ENCODE measurements around the gene RNPS1. TPM values are rescaled to one million over a fixed set of nuclear protein-coding genes. Genes with fewer than 3 reads are reported as not detected.
"Not testable (repeated sequence)": the region's sequence is repeated elsewhere in the genome, so short reads cannot be mapped to it uniquely, and the experiment has no call there.

RNPS1 gene
- total and polyA plus RNA-seq, 9 of the 15 experiments (the other 6 are each of a cell fraction or from before 2014, with no cell fraction given), result 44.9 to 338 (median 202) TPM

- no peaks in the 10 kb centered on the region for H3K27me3 ChIP-seq (ENCODE audit: control insufficient read depth in 2 of 2, insufficient read depth in 2 of 2, low read length in 2 of 2)
- 66% methylated on average over 11 of the region's 11 CpGs for WGBS (ENCODE audit: insufficient coverage, low coverage, missing lambda C conversion rate)
- in situ Hi-C loops (cut with MboI) (no loop called here), intact Hi-C loops (cut with micrococcal nuclease) (no loop called here)
- H3K9ac ChIP-seq (ENCODE audit: insufficient read depth in 1 of 2, low read depth in 2 of 2, low read length in 2 of 2), result peak overlapping the region in 1 of 2 experiments; percentile 68; a peak in 1 of 4 replicates
- H3K36me3 ChIP-seq (ENCODE audit: control insufficient read depth, insufficient read depth, low read length), result peaks cover 73% of the 10 kb centered on the region; the same call in 2 of the 3 replicates
- H3K79me2 ChIP-seq (ENCODE audit: control insufficient read depth, insufficient read depth, low read length), result peaks cover 11% of the 10 kb centered on the region
- ATAC-seq, result peak; percentile 5; the same call in 1 of the 3 replicates
- no peak overlapping the region for H3K4me3 ChIP-seq
- CTCF ChIA-PET (ENCODE audit: low intra/inter-chr PET ratio), result no interaction called here
- POLR2A ChIA-PET, result interaction anchor here (0.6 to 6.6 kb wide), 3 partner anchors 9 to 18 kb away, joined by 4 to 39 read pairs (median 19); partner anchors contain the start of gene ECI1
- BruUV-seq (replicated peaks), result no TSS peak
- H2AFZ ChIP-seq (ENCODE audit: low read depth, low read length), result no peak overlapping the region
- no peak for FAIRE-seq
- H3K4me2 ChIP-seq (ENCODE audit: insufficient read depth, low read length), result no peak overlapping the region
- H3K9me3 ChIP-seq (replicated peaks; ENCODE audit: control insufficient read depth, insufficient read depth, low read depth, low read length), result no peaks in the 10 kb centered on the region
- peaks cover 0 to 51% of the 10 kb centered on the region in 2 experiments; a peak in 2 of 5 replicates for H3K4me1 ChIP-seq (replicated peaks in 1 of 2; ENCODE audit: control insufficient read depth in 2 of 2, insufficient read depth in 2 of 2, low read length in 2 of 2)
- DNase-seq (ENCODE audit: extremely low read depth in 1 of 4, low spot score in 3 of 4), result peak in 1 of 4 experiments; percentile 21
- H4K20me1 ChIP-seq (replicated peaks; ENCODE audit: control insufficient read depth, insufficient read depth, low read length), result no peaks in the 10 kb centered on the region
- no peak overlapping the region for H3K27ac ChIP-seq (ENCODE audit: extremely low read depth, low read depth, low read length)
- H3K9me1 ChIP-seq (ENCODE audit: control insufficient read depth, insufficient read depth, low read length), result no peaks in the 10 kb centered on the region
- TF ChIP-seq SPI1 (IDR thresholded peaks at IDR 0.05; ENCODE audit: borderline replicate concordance, low read depth, low read length) (peak; percentile 73), JUN (IDR thresholded peaks at IDR 0.05; ENCODE audit: borderline replicate concordance, low read depth, low read length) (no peak), JUN (CRISPR knock-in tag; IDR thresholded peaks at IDR 0.05; ENCODE audit: borderline replicate concordance) (no peak), POLR2A (conservative IDR thresholded peaks at IDR 0.05) (0 out of 2 replicates have a peak, but pooled peaks have one; percentile 23), KLF13 (tag; IDR thresholded peaks at IDR 0.05; ENCODE audit: borderline replicate concordance, low read depth) (peak; percentile 79; the same call in 1 of the 2 replicates)
These were observed 25.3 kb downstream of the RNPS1 start for GRCh38 chr16:2242598-2242997.

GRCh38 chr16:2240331-2240730 is 27.6 kb downstream of the RNPS1 start:
- CTCF ChIA-PET (ENCODE audit: low intra/inter-chr PET ratio); H3K9me1 ChIP-seq (ENCODE audit: control insufficient read depth, insufficient read depth, low read length); DNase-seq (ENCODE audit: extremely low read depth in 1 of 4, low spot score in 3 of 4); H3K27me3 ChIP-seq (ENCODE audit: control insufficient read depth in 2 of 2, insufficient read depth in 2 of 2, low read length in 2 of 2); H4K20me1 ChIP-seq (replicated peaks; ENCODE audit: control insufficient read depth, insufficient read depth, low read length); intact Hi-C loops (cut with micrococcal nuclease); FAIRE-seq; H3K9me3 ChIP-seq (replicated peaks; ENCODE audit: control insufficient read depth, insufficient read depth, low read depth, low read length); in situ Hi-C loops (cut with MboI); H3K9ac ChIP-seq (ENCODE audit: insufficient read depth in 1 of 2, low read depth in 2 of 2, low read length in 2 of 2); H3K4me3 ChIP-seq; H3K27ac ChIP-seq (ENCODE audit: extremely low read depth, low read depth, low read length); ATAC-seq; H3K79me2 ChIP-seq (ENCODE audit: control insufficient read depth, insufficient read depth, low read length); H2AFZ ChIP-seq (ENCODE audit: low read depth, low read length); H3K4me2 ChIP-seq (ENCODE audit: insufficient read depth, low read length): not testable (repeated sequence)
- POLR2A ChIA-PET, result interaction anchor here (1.7 to 6.6 kb wide), 3 partner anchors 8 to 18 kb away, joined by 5 to 39 read pairs (median 19); partner anchors contain the start of gene ECI1
- TF ChIP-seq POLR2B (IDR thresholded peaks at IDR 0.05; ENCODE audit: low read depth, partially characterized antibody) (peak; percentile 12), POLR2A (conservative IDR thresholded peaks at IDR 0.05) (peak; percentile 59), SUPT5H (IDR thresholded peaks at IDR 0.05) (peak; percentile 46)
- H3K4me1 ChIP-seq (replicated peaks in 1 of 2; ENCODE audit: control insufficient read depth in 2 of 2, insufficient read depth in 2 of 2, low read length in 2 of 2), result peaks cover 0 to 59% of the 10 kb centered on the region in 2 experiments; a peak in 2 of 5 replicates
- peaks cover 57% of the 10 kb centered on the region; the same call in 2 of the 3 replicates for H3K36me3 ChIP-seq (ENCODE audit: control insufficient read depth, insufficient read depth, low read length)
- TSS peak; percentile 15 for BruUV-seq (replicated peaks)
- WGBS (ENCODE audit: insufficient coverage, low coverage, missing lambda C conversion rate), result 47% methylated on average over 9 of the region's 9 CpGs

Data from K562 (cell line).